ENCODE data around the gene KLHL24.
"Not testable (repeated sequence)": the region's sequence is repeated elsewhere in the genome, so short reads cannot be mapped to it uniquely, and the experiment has no call there.

KLHL24 gene

DNA sequence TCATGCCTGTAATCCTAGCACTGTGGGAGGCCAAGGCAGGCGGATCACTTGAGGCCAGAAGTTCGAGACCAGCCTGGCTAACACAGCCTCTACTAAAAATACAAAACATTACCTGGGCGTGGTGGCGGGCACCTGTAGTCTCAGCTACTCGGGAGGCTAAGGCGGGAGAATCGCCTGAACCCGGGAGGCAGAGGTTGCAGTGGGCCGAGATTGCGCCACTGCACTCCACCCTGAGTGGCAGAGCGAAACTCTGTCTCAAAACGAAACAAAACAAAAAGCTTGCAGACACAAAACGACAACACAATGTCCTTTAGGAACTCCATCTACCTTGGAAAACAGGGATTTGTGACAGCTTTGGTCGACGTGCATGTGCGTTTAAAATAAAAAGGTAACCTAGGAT, 716 bp upstream of the KLHL24 start:
- no peak for DNase-seq (ENCODE audit: low read depth)

DNA sequence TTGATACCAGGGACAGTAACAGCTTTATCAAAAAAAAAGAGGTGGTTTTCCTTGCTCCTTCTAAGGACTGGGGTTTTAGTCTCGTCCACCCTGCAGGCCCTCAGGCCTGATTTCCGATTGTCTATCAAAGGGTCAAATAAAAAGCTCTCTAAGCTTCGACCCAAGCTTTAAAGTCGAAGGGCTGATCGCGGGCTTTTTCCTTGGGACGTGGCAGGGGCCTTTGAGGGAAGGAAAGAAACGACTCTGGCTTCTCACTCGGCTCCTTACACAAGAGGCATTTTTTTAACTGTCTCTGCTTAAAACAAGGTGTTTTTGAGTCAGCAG, 354 bp upstream of the KLHL24 start:
- no peak for DNase-seq (ENCODE audit: low read depth)

DNA sequence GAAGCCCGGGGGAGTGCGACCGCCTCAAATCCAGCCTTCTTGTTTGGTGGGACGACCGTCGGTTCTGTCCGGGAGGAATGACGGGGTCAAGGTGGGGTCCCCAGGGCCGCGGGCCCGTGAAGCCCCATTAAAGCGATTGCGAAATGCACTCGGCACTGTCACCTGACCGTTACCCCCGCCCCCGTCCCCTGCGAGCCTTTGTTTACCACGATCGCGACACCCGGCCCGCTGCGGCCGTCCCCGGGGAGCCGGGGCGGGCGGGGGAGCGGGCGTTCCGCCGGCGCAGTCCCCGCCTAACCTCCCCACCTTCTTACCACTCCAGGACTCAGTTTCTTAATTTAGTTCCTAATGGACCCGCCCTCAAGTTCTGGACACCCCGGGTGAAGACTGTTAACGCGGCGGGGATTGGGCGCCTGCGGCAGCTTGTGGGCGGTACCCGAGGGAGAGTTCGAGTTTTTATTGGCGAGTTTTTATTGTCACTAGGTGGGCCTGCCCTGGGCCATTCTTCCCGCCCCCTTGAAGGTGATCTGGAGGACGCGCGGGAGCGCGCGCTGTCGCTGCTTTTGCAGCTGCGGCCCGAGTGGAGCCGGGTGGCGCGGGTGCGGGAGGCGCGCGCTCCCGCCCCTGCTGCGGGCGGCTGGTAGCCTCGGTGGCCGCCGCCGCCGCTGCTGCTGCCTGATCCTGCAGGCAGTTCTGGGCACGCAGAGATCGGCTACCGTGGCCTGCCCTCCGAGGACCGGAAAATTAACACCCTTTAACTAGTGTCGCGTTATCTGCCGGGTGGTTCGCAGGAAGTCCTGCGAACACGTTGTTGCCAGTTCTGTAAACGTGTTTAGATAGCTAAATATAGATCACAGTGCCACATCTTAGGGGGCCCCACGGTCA, 1.0 kb downstream of the KLHL24 start:
- peak; percentile 70 for DNase-seq (ENCODE audit: low read depth)

- no peak for DNase-seq (ENCODE audit: low read depth)
These were observed 1.7 kb downstream of the KLHL24 start for GRCh38 chr3:183637106-183637486.

GRCh38 chr3:183637633-183638032, 2.2 kb downstream of the KLHL24 start:
- DNase-seq (ENCODE audit: low read depth), result not testable (repeated sequence)

DNA sequence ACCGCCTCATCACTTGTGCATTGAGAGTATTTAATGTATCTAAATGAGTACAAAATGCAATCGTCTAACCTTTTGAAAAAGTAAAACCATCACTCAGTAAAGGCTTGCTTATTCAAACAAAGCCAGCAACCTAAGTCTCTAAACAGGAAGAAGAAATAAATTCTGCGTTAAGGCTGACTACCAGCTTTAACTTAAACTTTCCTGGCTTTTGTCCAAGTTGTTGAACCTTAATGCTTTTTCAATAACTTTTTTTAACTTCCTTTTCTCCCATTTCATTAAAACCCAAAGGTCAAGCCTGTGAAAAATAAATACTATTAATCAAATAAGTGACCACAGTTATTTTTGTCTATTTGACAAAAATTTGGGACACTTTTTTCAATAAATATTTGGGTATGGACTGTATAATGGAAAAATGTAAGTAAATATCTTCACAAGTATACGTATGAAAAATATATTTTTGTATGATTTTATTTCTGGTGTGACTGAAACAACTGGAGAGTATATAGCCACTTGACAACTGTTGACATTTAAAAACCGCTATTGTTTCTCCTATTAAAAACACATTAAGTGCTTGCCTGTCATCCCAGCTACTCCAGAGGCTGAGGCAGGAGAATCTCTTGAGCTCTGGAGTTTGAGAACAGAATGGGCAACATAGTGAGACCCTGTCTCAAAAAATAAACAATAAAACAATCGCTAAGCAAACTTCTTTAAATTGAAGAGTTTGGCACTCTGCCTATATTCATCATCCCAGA, 2.9 kb downstream of the KLHL24 start:
- DNase-seq (ENCODE audit: low read depth), result no peak

DNA sequence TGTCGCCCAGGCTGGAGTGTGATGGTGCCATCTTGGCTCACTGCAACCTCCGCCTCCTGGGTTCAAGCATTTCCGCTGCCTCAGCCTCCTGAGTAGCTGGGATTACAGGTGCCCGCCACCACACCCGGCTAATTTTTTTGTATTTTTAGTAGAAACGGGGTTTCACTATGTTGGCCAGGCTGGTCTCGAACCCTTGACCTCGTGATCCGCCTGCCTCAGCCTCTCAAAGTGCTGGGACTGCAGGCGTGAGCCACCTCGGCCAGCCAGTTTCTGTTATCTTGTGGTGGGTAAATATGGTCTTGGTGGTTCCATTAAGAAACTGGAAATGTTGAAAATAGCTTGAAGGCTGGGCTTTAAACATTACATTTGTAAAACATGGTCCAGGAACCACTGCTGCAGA, 5.2 kb downstream of the KLHL24 start:
- DNase-seq (ENCODE audit: low read depth), result not testable (repeated sequence)

DNA sequence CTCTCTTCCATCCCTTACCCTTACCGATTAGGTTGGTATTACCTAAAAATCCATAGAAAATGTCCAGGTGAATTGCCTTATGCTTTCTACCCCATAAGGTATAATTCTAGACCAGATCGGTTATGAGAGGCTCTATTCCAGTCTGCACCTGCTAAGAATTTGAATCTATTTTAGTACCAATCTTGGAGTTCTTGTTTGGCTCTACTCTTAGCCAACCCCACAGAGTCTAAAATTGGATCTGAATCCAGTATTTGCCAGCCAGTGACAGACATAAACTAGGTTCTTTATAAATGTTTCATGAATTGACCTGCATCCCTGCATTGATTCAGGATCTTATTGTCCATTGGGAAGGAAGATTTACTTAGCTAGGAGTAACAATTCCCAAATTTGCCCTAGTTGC, 6.5 kb downstream of the KLHL24 start:
- DNase-seq (ENCODE audit: low read depth), result no peak

DNA sequence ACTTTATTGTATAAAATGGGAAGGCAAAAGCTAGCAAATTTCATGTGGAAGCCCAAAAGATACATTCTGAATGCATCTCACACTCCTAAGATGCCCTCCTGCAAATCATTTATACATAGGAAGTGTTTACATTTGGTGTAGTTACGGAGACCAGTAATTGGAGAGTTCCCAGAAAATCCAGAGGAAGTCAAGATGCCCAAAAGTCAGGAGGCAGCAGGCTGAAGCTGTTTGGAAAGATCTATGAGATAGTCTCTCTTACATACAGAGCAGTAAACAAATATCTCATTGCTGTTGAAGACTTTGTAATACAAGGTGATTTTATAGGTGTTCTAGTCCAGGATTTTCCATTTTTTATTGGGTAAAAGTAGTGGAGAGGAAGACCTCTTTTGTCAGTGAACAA, 8.8 kb downstream of the KLHL24 start:
- no peak for DNase-seq (ENCODE audit: low read depth)

DNA sequence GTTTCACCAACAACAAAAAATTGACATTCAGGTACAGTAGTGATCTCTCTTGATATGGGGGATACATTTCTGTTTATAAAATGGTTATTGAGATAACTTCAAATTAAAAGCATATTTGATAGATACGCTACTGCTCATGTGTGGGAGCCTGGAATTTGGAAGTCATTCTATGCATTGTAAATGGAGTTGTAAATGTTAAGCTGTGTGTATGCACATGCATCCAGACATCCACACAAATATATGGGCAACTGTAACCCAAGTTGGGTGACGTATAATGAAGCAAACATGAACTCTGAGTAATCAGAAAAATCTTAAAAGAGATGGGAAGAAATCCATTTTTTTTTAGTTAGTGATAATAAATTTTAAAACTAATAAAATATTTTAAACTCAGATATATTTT, 9.8 kb downstream of the KLHL24 start:
- no peak for DNase-seq (ENCODE audit: low read depth)

- no peak for DNase-seq (ENCODE audit: low read depth)
These were observed 15.1 kb downstream of the KLHL24 start for GRCh38 chr3:183650554-183650953.

DNA sequence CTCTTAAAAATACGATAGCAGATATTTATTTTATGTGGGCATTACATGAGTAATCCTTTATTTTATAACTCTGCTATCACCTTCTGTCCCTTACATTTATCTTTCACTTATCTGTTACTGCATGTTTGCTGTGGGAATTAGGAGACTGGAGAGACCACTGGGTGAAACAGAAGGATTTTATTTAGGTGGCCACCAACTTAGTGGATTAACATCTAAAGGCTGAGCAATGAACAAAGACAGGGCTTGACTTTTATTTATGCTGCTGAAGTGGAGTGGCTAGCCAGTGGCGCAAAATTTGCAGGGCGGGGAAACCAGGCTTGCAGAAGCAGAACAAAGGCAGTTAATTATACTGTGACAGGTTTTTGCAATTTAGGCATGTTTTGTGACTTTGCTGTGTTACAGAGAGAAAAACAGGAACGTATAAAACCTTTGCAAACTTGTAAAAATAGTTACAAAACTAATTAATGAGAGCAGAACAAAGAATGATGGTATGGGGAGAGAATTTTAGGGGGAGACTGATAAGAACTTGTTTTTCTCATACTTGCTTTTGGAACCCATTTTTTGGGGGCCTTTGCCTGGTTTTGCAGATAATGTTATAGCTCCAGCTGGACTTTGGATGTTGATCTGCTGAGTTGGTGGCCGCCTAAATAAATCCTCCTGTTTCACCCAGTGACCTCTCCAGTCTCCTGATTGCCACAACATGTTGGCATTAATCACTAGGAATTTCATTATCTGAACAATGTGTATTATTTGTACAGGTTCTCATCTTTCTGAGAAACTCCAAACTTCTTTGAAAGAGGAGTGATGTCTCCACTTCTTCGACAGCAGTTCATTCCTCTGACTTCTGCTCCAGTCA, 18.0 kb downstream of the KLHL24 start:
- no peak for DNase-seq (ENCODE audit: low read depth)

DNA sequence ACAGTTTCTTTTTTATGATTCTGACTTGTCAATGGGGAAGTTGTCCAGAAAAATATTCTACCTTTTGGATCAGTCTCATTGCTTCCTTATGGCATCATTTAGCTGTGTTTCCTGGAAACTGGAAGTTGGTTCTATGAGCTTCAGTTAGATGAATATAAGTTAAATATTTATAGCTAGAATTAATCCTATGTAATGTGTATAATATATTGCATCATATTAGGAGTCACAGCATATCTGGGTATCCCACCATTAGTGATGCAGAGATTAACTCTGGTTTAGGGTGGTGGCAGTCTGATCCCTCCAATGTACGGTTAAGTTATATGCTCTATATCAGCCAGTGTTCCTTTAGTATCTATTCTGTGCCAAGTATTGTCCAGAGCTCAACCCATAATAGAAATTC, 19.3 kb downstream of the KLHL24 start:
- no peak for DNase-seq (ENCODE audit: low read depth)

DNA sequence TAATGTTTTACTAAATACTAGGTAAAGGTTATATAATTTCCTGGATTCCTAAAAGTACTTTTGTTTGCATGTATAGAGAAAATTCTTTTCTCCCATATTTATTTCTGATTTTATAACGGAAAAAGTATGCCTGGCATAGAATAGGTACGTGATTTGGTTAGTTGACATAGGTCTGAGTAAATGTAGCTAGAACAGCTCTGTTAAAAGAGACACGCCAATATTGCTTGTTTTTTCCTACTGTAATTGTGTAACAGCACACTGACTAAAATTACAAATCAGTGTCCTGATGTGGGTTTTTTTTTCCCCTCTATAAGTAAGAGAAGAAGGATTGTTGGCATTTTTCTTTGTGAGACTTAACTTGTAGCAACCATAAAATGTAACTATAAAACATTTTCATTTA, 26.7 kb downstream of the KLHL24 start:
- DNase-seq (ENCODE audit: low read depth), result no peak

DNA sequence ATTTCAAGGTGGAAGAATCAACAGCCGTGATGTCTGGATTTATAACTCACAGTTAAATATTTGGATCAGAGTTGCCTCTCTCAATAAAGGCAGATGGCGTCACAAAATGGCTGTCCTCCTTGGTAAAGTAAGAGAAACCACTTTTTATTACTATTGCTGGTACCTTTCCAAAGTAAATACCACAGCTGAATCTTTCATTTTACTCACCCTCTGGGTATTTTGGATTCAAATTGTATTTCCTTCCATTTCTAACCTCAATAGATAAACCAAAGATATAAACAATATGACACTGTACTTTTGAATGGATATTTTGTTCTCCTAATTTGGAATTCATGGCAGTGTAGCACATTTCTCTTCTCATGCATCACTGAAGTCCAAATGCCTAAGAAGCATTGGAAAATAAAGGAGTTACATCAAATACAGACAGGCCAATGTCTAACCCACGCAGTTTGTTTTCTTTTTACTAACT, 29.5 kb downstream of the KLHL24 start:
- DNase-seq (ENCODE audit: low read depth), result no peak

DNA sequence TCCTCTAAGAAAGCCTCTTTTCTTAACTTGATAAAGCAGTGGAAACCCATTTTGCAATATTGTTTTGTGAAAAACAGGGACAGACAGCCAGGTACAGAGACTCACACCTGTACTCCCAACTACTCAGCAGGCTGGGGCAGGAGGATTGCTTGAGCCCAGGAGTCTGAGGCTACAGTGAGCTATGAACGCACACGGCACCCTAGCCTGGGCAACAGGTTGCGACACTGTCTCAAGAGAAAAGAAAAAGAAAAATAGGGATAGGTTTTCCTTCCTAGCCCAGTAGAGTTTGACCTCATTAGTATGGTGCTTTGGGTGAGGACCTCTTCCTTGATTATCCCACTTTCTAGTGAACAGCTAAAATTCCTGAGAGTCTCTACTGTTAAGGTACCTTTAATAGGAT, 44.6 kb downstream of the KLHL24 start:
- DNase-seq (ENCODE audit: low read depth), result no peak

GRCh38 chr3:183687705-183688104, 52.3 kb downstream of the KLHL24 start:
- DNase-seq (ENCODE audit: low read depth), result no peak

- no peak for DNase-seq (ENCODE audit: low read depth)
These were observed 53.5 kb downstream of the KLHL24 start for GRCh38 chr3:183688874-183689273.

GRCh38 chr3:183689621-183690020, 54.2 kb downstream of the KLHL24 start:
- DNase-seq (ENCODE audit: low read depth), result not testable (repeated sequence)

DNA sequence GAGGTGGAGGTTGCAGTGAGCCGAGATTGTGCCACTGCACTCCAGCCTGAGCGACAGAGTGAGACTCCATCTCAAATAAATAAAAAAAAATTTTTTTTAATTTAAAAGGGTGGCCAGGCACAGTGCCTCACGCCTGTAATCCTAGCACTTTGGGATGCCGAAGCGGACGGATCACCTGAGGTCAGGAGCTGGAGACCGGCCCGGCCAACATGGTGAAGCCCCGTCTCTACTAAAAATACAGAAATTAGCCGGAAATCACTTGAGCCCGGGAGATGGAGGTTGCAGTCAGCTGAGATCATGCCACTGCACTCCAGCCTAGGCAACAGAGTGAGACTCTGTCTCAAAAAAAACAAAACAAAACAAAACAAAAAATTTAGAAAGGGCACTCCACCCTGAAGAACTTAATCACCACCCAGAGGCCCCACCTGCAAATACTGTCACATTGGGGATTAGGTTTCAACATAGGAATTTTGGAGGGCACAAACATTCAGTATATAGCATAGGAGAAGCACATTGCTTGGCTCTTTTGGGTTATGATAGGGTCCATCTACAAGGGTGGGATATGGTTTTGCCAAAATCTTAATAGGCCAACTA, 55.1 kb downstream of the KLHL24 start:
- no peak for DNase-seq (ENCODE audit: low read depth)

DNA sequence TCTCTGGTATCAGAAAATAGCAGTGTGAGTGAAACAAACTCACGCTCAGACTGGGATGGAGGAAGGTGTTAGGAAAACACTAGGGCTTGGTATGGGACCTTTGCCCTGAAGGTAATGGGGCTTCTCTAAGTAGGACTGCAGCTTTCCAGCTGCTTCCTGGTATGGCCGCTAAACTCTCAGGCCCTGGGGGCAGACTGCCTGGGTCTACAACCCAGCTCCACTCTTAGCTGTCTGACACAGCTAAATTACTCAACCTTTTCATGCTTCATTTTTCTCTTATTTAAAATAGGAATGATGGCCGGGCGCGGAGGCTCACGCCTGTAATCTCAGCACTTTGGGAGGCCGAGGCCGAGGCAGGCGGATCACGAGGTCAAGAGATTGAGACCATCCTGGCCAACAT, 57.0 kb downstream of the KLHL24 start:
- DNase-seq (ENCODE audit: low read depth), result no peak
